Measurements from ENCODE around the gene SHKBP1. TPM values are rescaled to one million over a fixed set of nuclear protein-coding genes. Genes with fewer than 3 reads are reported as not detected.
A peak's percentile ranks its signal among the peaks of the same experiment; 100 is the strongest.

Gene SHKBP1
- total and polyA plus RNA-seq, 9 of the 15 experiments (the other 6 are each of a cell fraction or from before 2014, with no cell fraction given), result 1.2 to 58.1 (median 22.3) TPM

DNA sequence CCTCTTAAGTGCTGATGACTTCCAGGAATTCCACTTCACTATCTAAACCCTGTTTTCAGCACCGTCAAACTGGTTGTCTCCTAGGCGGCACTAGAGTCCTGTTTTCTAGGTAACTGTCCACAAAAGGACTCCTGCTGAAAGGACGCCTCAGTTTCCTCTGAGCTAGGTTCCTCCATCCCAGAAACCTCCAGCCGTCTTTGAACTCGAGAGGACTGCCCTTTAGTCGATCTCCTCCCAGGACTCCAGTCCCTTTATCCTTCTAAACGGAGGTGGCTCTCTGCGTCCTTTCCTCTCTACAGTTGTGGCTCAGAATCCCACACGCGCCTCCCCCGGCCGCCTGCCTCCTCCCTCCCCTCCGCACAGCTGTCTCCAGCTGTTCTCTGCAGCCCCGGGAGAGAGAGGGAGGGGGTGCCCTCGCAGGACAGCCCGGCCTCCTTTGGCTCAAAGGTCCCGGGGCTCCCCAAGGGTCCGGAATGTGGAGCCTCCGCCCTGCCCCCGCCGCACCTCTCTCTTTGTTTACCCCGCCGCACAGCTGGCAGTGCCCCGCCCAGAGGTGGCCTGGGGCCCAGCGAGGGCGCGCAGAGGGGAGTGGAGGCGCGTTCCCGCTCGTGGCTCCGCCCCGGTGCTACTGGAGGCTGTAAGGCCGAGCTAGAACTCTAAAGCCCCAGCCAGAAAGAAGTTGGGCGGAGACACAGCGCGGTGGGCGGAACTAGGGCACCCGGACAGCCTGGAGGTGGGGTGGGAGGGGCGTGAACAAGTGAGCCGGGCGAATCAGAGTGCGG is 26.9 kb downstream of the SHKBP1 start:
- Histone ChIP-seq H3K9me1 (ENCODE audit: control insufficient read depth, insufficient read depth, low read length) (peaks cover 4% of the 10 kb centered on the region), H3K4me3 (peak overlapping the region; percentile 61), H3K4me2 (ENCODE audit: insufficient read depth, low read length) (peak overlapping the region; percentile 87), H3K36me3 (ENCODE audit: control insufficient read depth, insufficient read depth, low read length) (peaks cover 7% of the 10 kb centered on the region; the same call in 1 of the 3 replicates), H3K4me1 (replicated peaks in 1 of 2; ENCODE audit: control insufficient read depth in 2 of 2, insufficient read depth in 2 of 2, low read length in 2 of 2) (peaks cover 60 to 95% of the 10 kb centered on the region in 2 experiments), H3K9me3 (replicated peaks; ENCODE audit: control insufficient read depth, insufficient read depth, low read depth, low read length) (no peaks in the 10 kb centered on the region), H4K20me1 (replicated peaks; ENCODE audit: control insufficient read depth, insufficient read depth, low read length) (peaks cover 6% of the 10 kb centered on the region; the same call in 1 of the 2 replicates), H3K79me2 (ENCODE audit: control insufficient read depth, insufficient read depth, low read length) (peaks cover 22% of the 10 kb centered on the region), H3K27me3 (ENCODE audit: control insufficient read depth in 2 of 2, insufficient read depth in 2 of 2, low read length in 2 of 2) (no peaks in the 10 kb centered on the region), H2AFZ (ENCODE audit: low read depth, low read length) (peak overlapping the region; percentile 58; the same call in 1 of the 2 replicates), H3K27ac (ENCODE audit: extremely low read depth, low read depth, low read length) (peak overlapping the region; percentile 93), H3K9ac (ENCODE audit: insufficient read depth in 1 of 2, low read depth in 2 of 2, low read length in 2 of 2) (peak overlapping the region; percentile 93 to 95)
- FAIRE-seq, result peak; percentile 98
- intact Hi-C loops (cut with micrococcal nuclease) (loop anchor here (5.0 kb wide), 1 partner anchor 296 kb away; no protein-coding TSS in a partner anchor), in situ Hi-C loops (cut with MboI) (no loop called here)
- peak; percentile 83 for ATAC-seq
- under 1% methylated on average over 36 of the region's 43 CpGs for WGBS (ENCODE audit: insufficient coverage, low coverage, missing lambda C conversion rate)
- POLR2A ChIA-PET, result interaction anchor here (0.6 to 2.3 kb wide), 18 partner anchors 9 to 585 kb away, joined by 3 to 15 read pairs (median 4); partner anchors contain the start of genes BLVRB and SERTAD1
- CTCF ChIA-PET (ENCODE audit: low intra/inter-chr PET ratio), result interaction anchor here (0.6 to 2.7 kb wide), 4 partner anchors 31 to 139 kb away, joined by 3 to 35 read pairs (median 8); no protein-coding TSS in a partner anchor
- BruUV-seq (replicated peaks), result no TSS peak
- DNase-seq (ENCODE audit: extremely low read depth in 1 of 4, low spot score in 3 of 4), result peak; percentile 76 to 99 (median 88)
- TF ChIP-seq KLF1 (tag; IDR thresholded peaks at IDR 0.05) (0 out of 2 replicates have a peak, but pooled peaks have one; percentile 46), KLF16 (IDR thresholded peaks at IDR 0.05) (peak; percentile 63; the same call in 1 of the 2 replicates), CREB1 (IDR thresholded peaks at IDR 0.05) (no peak), CREB1 (CRISPR knock-in tag; IDR thresholded peaks at IDR 0.05) (0 out of 2 replicates have a peak, but pooled peaks have one; percentile 27), DPF2 (IDR thresholded peaks at IDR 0.05) (peak; percentile 14; the same call in 1 of the 2 replicates), POLR2AphosphoS2 (IDR thresholded peaks at IDR 0.05; ENCODE audit: low read length) (no peak; the same call in 1 of the 2 replicates), TEAD4 (IDR thresholded peaks at IDR 0.05; ENCODE audit: low read length) (peak; percentile 27; the same call in 1 of the 2 replicates), TEAD4 (CRISPR knock-in tag; IDR thresholded peaks at IDR 0.05; ENCODE audit: borderline replicate concordance) (no peak), RAD51 (IDR thresholded peaks at IDR 0.05; ENCODE audit: borderline replicate concordance, low read depth) (peak; percentile 45; the same call in 1 of the 2 replicates), JUN (IDR thresholded peaks at IDR 0.05; ENCODE audit: borderline replicate concordance, low read depth, low read length) (no peak), JUN (CRISPR knock-in tag; IDR thresholded peaks at IDR 0.05; ENCODE audit: borderline replicate concordance) (no peak), ARID1B (IDR thresholded peaks at IDR 0.05) (no peak; the same call in none of the 2 replicates), RBM22 (IDR thresholded peaks at IDR 0.05; ENCODE audit: low read depth, low read length, poor library complexity, severe bottlenecking) (peak; percentile 62), SOX6 (IDR thresholded peaks at IDR 0.05) (peak; percentile 39; the same call in 1 of the 2 replicates), CCNT2 (IDR thresholded peaks at IDR 0.05; ENCODE audit: borderline replicate concordance, extremely low read depth, insufficient read length, low read depth, low read length) (peak; percentile 76)
- TF ChIP-seq, protein P1, sequence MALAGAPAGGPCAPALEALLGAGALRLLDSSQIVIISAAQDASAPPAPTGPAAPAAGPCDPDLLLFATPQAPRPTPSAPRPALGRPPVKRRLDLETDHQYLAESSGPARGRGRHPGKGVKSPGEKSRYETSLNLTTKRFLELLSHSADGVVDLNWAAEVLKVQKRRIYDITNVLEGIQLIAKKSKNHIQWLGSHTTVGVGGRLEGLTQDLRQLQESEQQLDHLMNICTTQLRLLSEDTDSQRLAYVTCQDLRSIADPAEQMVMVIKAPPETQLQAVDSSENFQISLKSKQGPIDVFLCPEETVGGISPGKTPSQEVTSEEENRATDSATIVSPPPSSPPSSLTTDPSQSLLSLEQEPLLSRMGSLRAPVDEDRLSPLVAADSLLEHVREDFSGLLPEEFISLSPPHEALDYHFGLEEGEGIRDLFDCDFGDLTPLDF (CRISPR knock-in tag; IDR thresholded peaks at IDR 0.05), result peak; percentile 68; the same call in 1 of the 2 replicates
- TF ChIP-seq, protein P2, sequence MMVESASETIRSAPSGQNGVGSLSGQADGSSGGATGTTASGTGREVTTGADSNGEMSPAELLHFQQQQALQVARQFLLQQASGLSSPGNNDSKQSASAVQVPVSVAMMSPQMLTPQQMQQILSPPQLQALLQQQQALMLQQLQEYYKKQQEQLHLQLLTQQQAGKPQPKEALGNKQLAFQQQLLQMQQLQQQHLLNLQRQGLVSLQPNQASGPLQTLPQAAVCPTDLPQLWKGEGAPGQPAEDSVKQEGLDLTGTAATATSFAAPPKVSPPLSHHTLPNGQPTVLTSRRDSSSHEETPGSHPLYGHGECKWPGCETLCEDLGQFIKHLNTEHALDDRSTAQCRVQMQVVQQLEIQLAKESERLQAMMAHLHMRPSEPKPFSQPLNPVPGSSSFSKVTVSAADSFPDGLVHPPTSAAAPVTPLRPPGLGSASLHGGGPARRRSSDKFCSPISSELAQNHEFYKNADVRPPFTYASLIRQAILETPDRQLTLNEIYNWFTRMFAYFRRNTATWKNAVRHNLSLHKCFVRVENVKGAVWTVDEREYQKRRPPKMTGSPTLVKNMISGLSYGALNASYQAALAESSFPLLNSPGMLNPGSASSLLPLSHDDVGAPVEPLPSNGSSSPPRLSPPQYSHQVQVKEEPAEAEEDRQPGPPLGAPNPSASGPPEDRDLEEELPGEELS (CRISPR knock-in tag; IDR thresholded peaks at IDR 0.05; ENCODE audit: borderline replicate concordance), result peak; percentile 80; the same call in 1 of the 2 replicates
- TF ChIP-seq, protein P3, sequence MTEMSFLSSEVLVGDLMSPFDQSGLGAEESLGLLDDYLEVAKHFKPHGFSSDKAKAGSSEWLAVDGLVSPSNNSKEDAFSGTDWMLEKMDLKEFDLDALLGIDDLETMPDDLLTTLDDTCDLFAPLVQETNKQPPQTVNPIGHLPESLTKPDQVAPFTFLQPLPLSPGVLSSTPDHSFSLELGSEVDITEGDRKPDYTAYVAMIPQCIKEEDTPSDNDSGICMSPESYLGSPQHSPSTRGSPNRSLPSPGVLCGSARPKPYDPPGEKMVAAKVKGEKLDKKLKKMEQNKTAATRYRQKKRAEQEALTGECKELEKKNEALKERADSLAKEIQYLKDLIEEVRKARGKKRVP (CRISPR knock-in tag; IDR thresholded peaks at IDR 0.05), result no peak

Measured in K562 (cell line).